Measurements from ENCODE around the gene RAB8B. TPM values are rescaled to one million over a fixed set of nuclear protein-coding genes. Genes with fewer than 3 reads are reported as not detected.
"Not testable (repeated sequence)": the region's sequence is repeated elsewhere in the genome, so short reads cannot be mapped to it uniquely, and the experiment has no call there.

RAB8B gene
- polyA plus RNA-seq, 3 donors, result 22.0 to 77.3 (median 58.9) TPM

- Mint-ChIP-seq H3K27ac (peak overlapping the region in 5 of 7 donors; percentile 35 to 88 (median 57)), H3K4me3 (no peak overlapping the region), H3K36me3 (peaks cover 34 to 36% of the 10 kb centered on the region in 2 donors), H3K4me1 (peaks cover 63% of the 10 kb centered on the region), H3K9me3 (no peaks in the 10 kb centered on the region), H3K27me3 (ENCODE audit: low read depth in 3 of 3) (peaks cover 0 to 3% (median 0%) of the 10 kb centered on the region in 3 donors)
- H3K4me1 ChIP-seq (ENCODE audit: control insufficient read depth in 1 of 2, insufficient read depth in 2 of 2, low read length in 2 of 2), result peaks cover 18 to 37% of the 10 kb centered on the region in 2 donors
- no peak overlapping the region for H3K9ac ChIP-seq (ENCODE audit: insufficient read depth, low read length, poor library complexity, severe bottlenecking)
- no peaks in the 10 kb centered on the region for H3K9me3 ChIP-seq (replicated peaks in 1 of 2; ENCODE audit: control insufficient read depth in 1 of 2, insufficient read depth in 1 of 2, low read length in 2 of 2)
- no peaks in the 10 kb centered on the region for H3K27me3 ChIP-seq (ENCODE audit: control insufficient read depth in 2 of 2, insufficient read depth in 2 of 2, low read length in 2 of 2)
- no peak overlapping the region for H3K4me3 ChIP-seq (replicated peaks in 1 of 3; ENCODE audit: low read depth in 2 of 3, low read length in 3 of 3)
- DNase-seq, result peak in 2 of 3 donors; percentile 43 to 74
- no peak overlapping the region for H3K4me2 ChIP-seq (replicated peaks; ENCODE audit: extremely low read depth, low read length, poor library complexity, severe bottlenecking)
- peaks cover 2 to 12% of the 10 kb centered on the region in 2 donors for H3K36me3 ChIP-seq (replicated peaks in 1 of 2; ENCODE audit: control insufficient read depth in 1 of 2, insufficient read depth in 2 of 2, low read length in 2 of 2)
- peaks cover 100% of the 10 kb centered on the region for H4K20me1 ChIP-seq (ENCODE audit: insufficient read depth, low read length)
- H3K27ac ChIP-seq (ENCODE audit: low read depth in 1 of 2, low read length in 2 of 2), result peak overlapping the region in 1 of 2 donors; percentile 7
- WGBS (ENCODE audit: insufficient coverage), result no CpG with 5 or more reads among the region's 9 CpGs
- TF ChIP-seq, protein P1, sequence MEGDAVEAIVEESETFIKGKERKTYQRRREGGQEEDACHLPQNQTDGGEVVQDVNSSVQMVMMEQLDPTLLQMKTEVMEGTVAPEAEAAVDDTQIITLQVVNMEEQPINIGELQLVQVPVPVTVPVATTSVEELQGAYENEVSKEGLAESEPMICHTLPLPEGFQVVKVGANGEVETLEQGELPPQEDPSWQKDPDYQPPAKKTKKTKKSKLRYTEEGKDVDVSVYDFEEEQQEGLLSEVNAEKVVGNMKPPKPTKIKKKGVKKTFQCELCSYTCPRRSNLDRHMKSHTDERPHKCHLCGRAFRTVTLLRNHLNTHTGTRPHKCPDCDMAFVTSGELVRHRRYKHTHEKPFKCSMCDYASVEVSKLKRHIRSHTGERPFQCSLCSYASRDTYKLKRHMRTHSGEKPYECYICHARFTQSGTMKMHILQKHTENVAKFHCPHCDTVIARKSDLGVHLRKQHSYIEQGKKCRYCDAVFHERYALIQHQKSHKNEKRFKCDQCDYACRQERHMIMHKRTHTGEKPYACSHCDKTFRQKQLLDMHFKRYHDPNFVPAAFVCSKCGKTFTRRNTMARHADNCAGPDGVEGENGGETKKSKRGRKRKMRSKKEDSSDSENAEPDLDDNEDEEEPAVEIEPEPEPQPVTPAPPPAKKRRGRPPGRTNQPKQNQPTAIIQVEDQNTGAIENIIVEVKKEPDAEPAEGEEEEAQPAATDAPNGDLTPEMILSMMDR (IDR thresholded peaks at IDR 0.05), result no peak
- H2AFZ ChIP-seq (ENCODE audit: insufficient read depth, low read depth, low read length, poor library complexity, severe bottlenecking), result no peak overlapping the region
- intact Hi-C loops (cut with micrococcal nuclease), result no loop called here
- peaks cover 100% of the 10 kb centered on the region for H3K79me2 ChIP-seq (ENCODE audit: insufficient read depth, low read length)
Observed at GRCh38 chr15:63203451-63204090, 14.2 kb downstream of the RAB8B start.

DNA sequence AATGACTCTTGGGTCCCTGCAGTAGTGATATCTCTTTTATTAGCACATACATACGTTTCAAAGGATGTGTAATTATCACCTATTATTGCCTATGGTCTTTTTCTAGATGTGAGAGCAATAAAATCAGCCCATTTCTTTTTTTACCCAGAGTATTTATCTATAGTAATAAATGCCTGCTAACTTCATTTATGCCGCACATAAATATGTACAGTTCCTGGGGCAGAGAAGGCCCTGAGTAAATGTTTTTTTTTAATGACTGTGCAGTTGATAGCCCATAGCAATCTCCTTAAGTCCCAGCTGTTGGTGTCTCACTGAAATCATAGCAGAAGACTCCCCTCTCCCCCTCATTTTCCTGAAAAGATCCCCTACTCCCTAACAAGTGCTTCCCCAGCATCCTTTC, 16.7 kb downstream of the RAB8B start:
- peaks cover 93% of the 10 kb centered on the region for H4K20me1 ChIP-seq (ENCODE audit: insufficient read depth, low read length)
- Mint-ChIP-seq H3K4me1 (peaks cover 63% of the 10 kb centered on the region), H3K9me3 (no peaks in the 10 kb centered on the region), H3K27ac (peak overlapping the region in 2 of 7 donors; percentile 26 to 61), H3K27me3 (ENCODE audit: low read depth in 3 of 3) (peaks cover 0 to 5% (median 0%) of the 10 kb centered on the region in 3 donors), H3K4me3 (no peak overlapping the region), H3K36me3 (peaks cover 36 to 37% of the 10 kb centered on the region in 2 donors)
- no peak overlapping the region for H3K4me3 ChIP-seq (replicated peaks in 1 of 3; ENCODE audit: low read depth in 2 of 3, low read length in 3 of 3)
- H3K27me3 ChIP-seq (ENCODE audit: control insufficient read depth in 2 of 2, insufficient read depth in 2 of 2, low read length in 2 of 2), result no peaks in the 10 kb centered on the region
- DNase-seq, result no peak
- peaks cover 30 to 51% of the 10 kb centered on the region in 2 donors for H3K4me1 ChIP-seq (ENCODE audit: control insufficient read depth in 1 of 2, insufficient read depth in 2 of 2, low read length in 2 of 2)
- H2AFZ ChIP-seq (ENCODE audit: insufficient read depth, low read depth, low read length, poor library complexity, severe bottlenecking), result no peak overlapping the region
- no peak overlapping the region for H3K9ac ChIP-seq (ENCODE audit: insufficient read depth, low read length, poor library complexity, severe bottlenecking)
- intact Hi-C loops (cut with micrococcal nuclease), result no loop called here
- H3K36me3 ChIP-seq (replicated peaks in 1 of 2; ENCODE audit: control insufficient read depth in 1 of 2, insufficient read depth in 2 of 2, low read length in 2 of 2), result peaks cover 2 to 10% of the 10 kb centered on the region in 2 donors
- H3K9me3 ChIP-seq (replicated peaks in 1 of 2; ENCODE audit: control insufficient read depth in 1 of 2, insufficient read depth in 1 of 2, low read length in 2 of 2), result no peaks in the 10 kb centered on the region
- H3K4me2 ChIP-seq (replicated peaks; ENCODE audit: extremely low read depth, low read length, poor library complexity, severe bottlenecking), result no peak overlapping the region
- H3K79me2 ChIP-seq (ENCODE audit: insufficient read depth, low read length), result peaks cover 100% of the 10 kb centered on the region
- TF ChIP-seq, protein P1 (IDR thresholded peaks at IDR 0.05), result no peak
- H3K27ac ChIP-seq (ENCODE audit: low read depth in 1 of 2, low read length in 2 of 2), result peak overlapping the region in 1 of 2 donors; percentile 33
- no CpG with 5 or more reads among the region's 2 CpGs for WGBS (ENCODE audit: insufficient coverage)

- H3K27ac Mint-ChIP-seq, result peak overlapping the region in 5 of 7 donors; percentile 4 to 54 (median 33)
- peaks cover 70% of the 10 kb centered on the region for H3K4me1 Mint-ChIP-seq
- H2AFZ ChIP-seq (ENCODE audit: insufficient read depth, low read depth, low read length, poor library complexity, severe bottlenecking); H3K9ac ChIP-seq (ENCODE audit: insufficient read depth, low read length, poor library complexity, severe bottlenecking); intact Hi-C loops (cut with micrococcal nuclease); H3K27me3 Mint-ChIP-seq (ENCODE audit: low read depth in 3 of 3); H3K9me3 Mint-ChIP-seq; H3K4me3 Mint-ChIP-seq; H3K9me3 ChIP-seq (replicated peaks in 1 of 2; ENCODE audit: control insufficient read depth in 1 of 2, insufficient read depth in 1 of 2, low read length in 2 of 2); H3K27me3 ChIP-seq (ENCODE audit: control insufficient read depth in 2 of 2, insufficient read depth in 2 of 2, low read length in 2 of 2); DNase-seq; H3K4me2 ChIP-seq (replicated peaks; ENCODE audit: extremely low read depth, low read length, poor library complexity, severe bottlenecking); H3K4me3 ChIP-seq (replicated peaks in 1 of 3; ENCODE audit: low read depth in 2 of 3, low read length in 3 of 3): not testable (repeated sequence)
- Histone ChIP-seq H3K79me2 (ENCODE audit: insufficient read depth, low read length) (peaks cover 96% of the 10 kb centered on the region), H3K36me3 (replicated peaks in 1 of 2; ENCODE audit: control insufficient read depth in 1 of 2, insufficient read depth in 2 of 2, low read length in 2 of 2) (peaks cover 2 to 10% of the 10 kb centered on the region in 2 donors), H3K4me1 (ENCODE audit: control insufficient read depth in 1 of 2, insufficient read depth in 2 of 2, low read length in 2 of 2) (peaks cover 38 to 51% of the 10 kb centered on the region in 2 donors), H3K27ac (ENCODE audit: low read depth in 1 of 2, low read length in 2 of 2) (peak overlapping the region in 1 of 2 donors; percentile 5), H4K20me1 (ENCODE audit: insufficient read depth, low read length) (peaks cover 83% of the 10 kb centered on the region)
- 98% methylated on average over 9 of the region's 12 CpGs for WGBS (ENCODE audit: insufficient coverage)
- H3K36me3 Mint-ChIP-seq, result peaks cover 31 to 33% of the 10 kb centered on the region in 2 donors
Observed at GRCh38 chr15:63208824-63209223, 19.4 kb downstream of the RAB8B start.
